ENCODE measurements around the gene CPLANE2. TPM values are rescaled to one million over a fixed set of nuclear protein-coding genes. Genes with fewer than 3 reads are reported as not detected.
"Not testable (repeated sequence)": the region's sequence is repeated elsewhere in the genome, so short reads cannot be mapped to it uniquely, and the experiment has no call there.

The CPLANE2 gene
- total RNA-seq, 4 donors from 2014 or later: 5.2 to 20.4 (median 12.7) TPM

- no peak for DNase-seq (ENCODE audit: low spot score in 2 of 2)
- 73% methylated on average over 8 of the region's 8 CpGs for WGBS
- H3K27ac ChIP-seq: peak overlapping the region; percentile 83
- peaks cover 63% of the 10 kb centered on the region for H3K4me1 ChIP-seq
- H3K36me3 ChIP-seq: peaks cover 21% of the 10 kb centered on the region
- TF ChIP-seq POLR2AphosphoS5 (IDR thresholded peaks at IDR 0.05): no peak
- TF ChIP-seq POLR2A (IDR thresholded peaks at IDR 0.05): no peak
- TF ChIP-seq EP300 (IDR thresholded peaks at IDR 0.05): no peak
- no peak for TF ChIP-seq CTCF (IDR thresholded peaks at IDR 0.05)
- no peaks in the 10 kb centered on the region for H3K27me3 ChIP-seq
- H3K9me3 ChIP-seq: no peaks in the 10 kb centered on the region
- no peak overlapping the region for H3K4me3 ChIP-seq
These were observed 11.0 kb upstream of the CPLANE2 start for GRCh38 chr1:16248007-16248436.

- Histone ChIP-seq H3K36me3 (peaks cover 21% of the 10 kb centered on the region), H3K27ac (peak overlapping the region; percentile 83), H3K4me3 (no peak overlapping the region), H3K4me1 (peaks cover 63% of the 10 kb centered on the region), H3K9me3 (no peaks in the 10 kb centered on the region), H3K27me3 (no peaks in the 10 kb centered on the region)
- TF ChIP-seq POLR2A (IDR thresholded peaks at IDR 0.05): no peak
- no peak for TF ChIP-seq EP300 (IDR thresholded peaks at IDR 0.05)
- no peak for TF ChIP-seq CTCF (IDR thresholded peaks at IDR 0.05)
- TF ChIP-seq POLR2AphosphoS5 (IDR thresholded peaks at IDR 0.05): no peak
- no peak for DNase-seq (ENCODE audit: low spot score in 2 of 2)
- 77% methylated on average over 2 of the region's 2 CpGs for WGBS
These were observed 10.5 kb upstream of the CPLANE2 start for GRCh38 chr1:16247441-16247840.

- WGBS: 79% methylated on average over 5 of the region's 5 CpGs
- no peaks in the 10 kb centered on the region for H3K27me3 ChIP-seq
- H3K4me1 ChIP-seq: peaks cover 63% of the 10 kb centered on the region
- no peak for TF ChIP-seq POLR2AphosphoS5 (IDR thresholded peaks at IDR 0.05)
- no peak for TF ChIP-seq EP300 (IDR thresholded peaks at IDR 0.05)
- no peak for TF ChIP-seq CTCF (IDR thresholded peaks at IDR 0.05)
- no peak for TF ChIP-seq POLR2A (IDR thresholded peaks at IDR 0.05)
- H3K36me3 ChIP-seq: peaks cover 18% of the 10 kb centered on the region
- no peak for DNase-seq (ENCODE audit: low spot score in 2 of 2)
- no peaks in the 10 kb centered on the region for H3K9me3 ChIP-seq
- H3K27ac ChIP-seq: no peak overlapping the region
- H3K4me3 ChIP-seq: no peak overlapping the region
These were observed 10.0 kb upstream of the CPLANE2 start for GRCh38 chr1:16246961-16247360.

- H3K27me3 ChIP-seq; H3K27ac ChIP-seq; H3K4me3 ChIP-seq; DNase-seq (ENCODE audit: low spot score in 2 of 2); H3K9me3 ChIP-seq: not testable (repeated sequence)
- Histone ChIP-seq H3K4me1 (peaks cover 56% of the 10 kb centered on the region), H3K36me3 (peaks cover 11% of the 10 kb centered on the region)
- WGBS: 100% methylated on average over 1 of the region's 1 CpG
These were observed 9.3 kb upstream of the CPLANE2 start for GRCh38 chr1:16246239-16246638.

GRCh38 chr1:16245476-16246196 is 8.7 kb upstream of the CPLANE2 start:
- H3K27ac ChIP-seq: no peak overlapping the region
- TF ChIP-seq POLR2AphosphoS5 (IDR thresholded peaks at IDR 0.05): no peak
- TF ChIP-seq EP300 (IDR thresholded peaks at IDR 0.05): no peak
- no peaks in the 10 kb centered on the region for H3K27me3 ChIP-seq
- peaks cover 52% of the 10 kb centered on the region for H3K4me1 ChIP-seq
- H3K9me3 ChIP-seq: no peaks in the 10 kb centered on the region
- H3K4me3 ChIP-seq: no peak overlapping the region
- 89% methylated on average over 7 of the region's 9 CpGs for WGBS
- H3K36me3 ChIP-seq: peaks cover 5% of the 10 kb centered on the region
- DNase-seq (ENCODE audit: low spot score in 2 of 2): no peak

GRCh38 chr1:16244650-16245285 is 7.8 kb upstream of the CPLANE2 start:
- peaks cover 5% of the 10 kb centered on the region for H3K36me3 ChIP-seq
- no peak overlapping the region for H3K4me3 ChIP-seq
- TF ChIP-seq CTCF (IDR thresholded peaks at IDR 0.05) (no peak), EP300 (IDR thresholded peaks at IDR 0.05) (no peak), POLR2A (IDR thresholded peaks at IDR 0.05) (no peak), POLR2AphosphoS5 (IDR thresholded peaks at IDR 0.05) (no peak)
- no peak overlapping the region for H3K27ac ChIP-seq
- H3K4me1 ChIP-seq: peaks cover 47% of the 10 kb centered on the region
- no peaks in the 10 kb centered on the region for H3K9me3 ChIP-seq
- WGBS: 81% methylated on average over 8 of the region's 8 CpGs
- DNase-seq (ENCODE audit: low spot score in 2 of 2): no peak
- no peaks in the 10 kb centered on the region for H3K27me3 ChIP-seq

Data from suprapubic skin (tissue), 4 donors.